GM18505 (cell line): ENCODE measurements around the gene SLC25A41.
A peak's percentile ranks its signal among the peaks of the same experiment; 100 is the strongest.

Experiments used
- ATAC-seq: cut with Tn5 transposase; IDR thresholded peaks from one replicate; pipeline ENCODE4 v1.9.1; 2021; ENCODE audit not compliant: unreplicated experiment
- POLR2A ChIP-seq: IDR thresholded peaks from 4 replicates; pipeline ENCODE4 v1.6.1; 2011; ENCODE audit warnings: borderline replicate concordance; ENCODE audit not compliant: insufficient read depth, insufficient read length; ENCODE audit errors: extremely low read depth

SLC25A41 gene

GRCh38 chr19:6425732-6426620 lies 7.6 kb downstream of the SLC25A41 start:
- TF ChIP-seq POLR2A = no peak
- no peak for ATAC-seq

GRCh38 chr19:6424939-6425731 lies 8.4 kb downstream of the SLC25A41 start:
- TF ChIP-seq POLR2A = peak; percentile 65
- peak; percentile 77 for ATAC-seq

GRCh38 chr19:6424195-6424938 lies 9.2 kb downstream of the SLC25A41 start, which contains the start of gene KHSRP:
TSS of gene KHSRP (minus strand) at chr19:6424811. CDS start at chr19:6424701, 110 bp downstream.
- peak; percentile 1 for ATAC-seq
- peak; percentile 68 for TF ChIP-seq POLR2A

- ATAC-seq = no peak
- no peak for TF ChIP-seq POLR2A
Measured at GRCh38 chr19:6423499-6424194, 9.9 kb downstream of the SLC25A41 start.

- no peak for TF ChIP-seq POLR2A
- ATAC-seq = no peak
Measured at GRCh38 chr19:6421075-6422014, 12.2 kb downstream of the SLC25A41 start.

GRCh38 chr19:6418562-6418932 lies 15.0 kb downstream of the SLC25A41 start:
- ATAC-seq = no peak
- TF ChIP-seq POLR2A = no peak

- TF ChIP-seq POLR2A = no peak
- no peak for ATAC-seq
Measured at GRCh38 chr19:6417713-6418561, 15.6 kb downstream of the SLC25A41 start.

- TF ChIP-seq POLR2A = no peak
- ATAC-seq = no peak
Measured at GRCh38 chr19:6416658-6417405, 16.7 kb downstream of the SLC25A41 start.

GRCh38 chr19:6415591-6416190 lies 17.9 kb downstream of the SLC25A41 start:
- no peak for TF ChIP-seq POLR2A
- no peak for ATAC-seq
